ENCODE data around the gene GTSE1.

GRCh38 chr22:46373159-46373558, 76.5 kb downstream of the GTSE1 start:
- no peak for TF ChIP-seq CTCF (conservative IDR thresholded peaks at IDR 0.05)
- no peak for TF ChIP-seq EZH2 (IDR thresholded peaks at IDR 0.05; ENCODE audit: low read depth)
